Tibial nerve (tissue), 4 donors: ENCODE data around the gene NPAT.

ENCODE experiments used
- CTCF ChIP-seq, 5 experiments: fragments of 200-600 bp in 3 of 5; fragments of 450-650 bp in 2 of 5; sonication (generic) in 3 of 5; IDR thresholded peaks; one replicate each; pipeline ENCODE4 v1.5.1; 2016 to 2019; ENCODE audit warnings: antibody characterized with exemption in 5 of 5, mild to moderate bottlenecking in 3 of 5, moderate library complexity in 2 of 5
- EP300 ChIP-seq, 2 donors: sonication (generic); formaldehyde crosslinking; IDR thresholded peaks; one replicate each; pipeline ENCODE4 v1.6.1; 2017; ENCODE audit warnings: antibody characterized with exemption in 2 of 2, mild to moderate bottlenecking in 1 of 2
- POLR2A ChIP-seq, 2 donors: fragments of 450-650 bp; IDR thresholded peaks; one replicate each; pipeline ENCODE4 v1.6.1; 2017; ENCODE audit warnings: antibody characterized with exemption in 2 of 2, mild to moderate bottlenecking in 2 of 2, moderate library complexity in 2 of 2

GRCh38 chr11:108224911-108225786, 2.7 kb upstream of the NPAT start:
- no peak for TF ChIP-seq POLR2A (IDR thresholded peaks at IDR 0.05)
- TF ChIP-seq CTCF (IDR thresholded peaks at IDR 0.05) = no peak
- no peak for TF ChIP-seq EP300 (IDR thresholded peaks at IDR 0.05)
